NCI-H146 (cell line): Measurements from ENCODE around the gene GRK4.
"Not testable (repeated sequence)": the region's sequence is repeated elsewhere in the genome, so short reads cannot be mapped to it uniquely, and the experiment has no call there.

ENCODE experiments used
- DNase-seq: peaks from one replicate; lab custom pipeline; 2025; lab: John Stamatoyannopoulos, UW

GRK4 gene

DNA sequence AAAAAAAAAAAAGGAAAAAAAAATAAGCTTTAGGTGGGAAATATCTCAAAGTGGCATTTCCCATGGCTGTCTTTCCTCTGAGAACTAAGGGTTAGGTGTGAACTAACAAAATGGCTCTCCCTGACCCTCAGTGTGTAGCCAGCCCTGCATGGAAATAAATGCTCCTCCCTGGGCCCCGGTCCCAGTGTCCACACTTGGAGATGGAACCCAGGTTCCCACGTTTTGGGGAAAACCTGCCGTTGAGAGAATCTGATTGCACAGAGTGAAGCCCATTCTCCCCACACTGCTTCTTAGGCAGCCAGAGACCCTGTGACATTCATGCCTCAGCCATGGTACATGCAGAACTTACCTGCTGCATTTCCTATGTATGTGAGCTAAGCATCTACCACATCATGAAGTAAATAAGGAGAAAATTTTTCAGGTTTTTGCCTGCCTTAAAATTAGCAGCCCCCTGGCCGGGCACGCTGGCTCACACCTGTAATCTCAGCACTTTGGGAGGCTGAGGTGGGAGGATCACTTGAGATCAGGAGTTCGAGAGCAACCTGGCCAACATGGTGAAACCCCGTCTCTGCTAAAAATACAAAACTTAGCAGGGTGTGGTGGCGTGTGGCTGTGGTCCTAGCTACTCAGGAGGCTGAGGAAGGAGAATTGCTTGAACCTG is 76.5 kb downstream of the GRK4 start:
- no peak for DNase-seq

DNA sequence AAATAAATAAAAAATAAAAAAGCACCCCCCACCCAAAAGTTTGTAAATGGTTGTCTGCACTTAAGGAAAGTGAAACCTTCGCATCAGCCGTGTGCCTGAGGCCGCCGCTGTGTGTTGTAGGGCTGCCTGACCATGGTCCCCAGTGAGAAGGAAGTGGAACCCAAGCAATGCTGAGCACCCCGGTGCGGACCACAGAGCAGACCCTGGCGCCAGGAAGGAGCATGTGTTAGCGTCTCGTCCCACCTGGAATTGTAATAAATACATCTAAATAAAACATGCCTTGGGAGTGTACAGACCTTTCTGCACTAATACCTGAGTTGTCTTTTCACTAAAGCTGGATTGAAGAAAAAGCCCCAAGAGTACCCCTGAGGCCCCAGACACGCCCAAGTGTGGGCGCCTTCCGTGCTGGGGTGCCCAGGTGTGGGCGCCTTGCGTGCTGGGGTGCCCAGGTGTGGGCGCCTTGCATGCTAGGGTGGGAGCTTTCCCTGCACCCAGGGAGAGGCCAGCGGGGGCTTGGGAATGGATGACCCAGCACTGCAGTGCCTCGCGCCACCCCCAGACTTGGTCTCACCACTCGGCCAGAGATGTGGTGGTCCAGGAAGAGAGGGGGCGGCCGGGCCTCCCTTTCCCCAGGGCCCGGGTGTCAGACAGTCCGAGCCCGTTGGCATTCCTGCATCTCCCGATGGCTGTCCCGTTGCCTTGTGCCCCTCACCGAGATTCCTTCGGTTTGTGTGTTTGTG is 77.3 kb downstream of the GRK4 start:
- DNase-seq, result no peak

DNA sequence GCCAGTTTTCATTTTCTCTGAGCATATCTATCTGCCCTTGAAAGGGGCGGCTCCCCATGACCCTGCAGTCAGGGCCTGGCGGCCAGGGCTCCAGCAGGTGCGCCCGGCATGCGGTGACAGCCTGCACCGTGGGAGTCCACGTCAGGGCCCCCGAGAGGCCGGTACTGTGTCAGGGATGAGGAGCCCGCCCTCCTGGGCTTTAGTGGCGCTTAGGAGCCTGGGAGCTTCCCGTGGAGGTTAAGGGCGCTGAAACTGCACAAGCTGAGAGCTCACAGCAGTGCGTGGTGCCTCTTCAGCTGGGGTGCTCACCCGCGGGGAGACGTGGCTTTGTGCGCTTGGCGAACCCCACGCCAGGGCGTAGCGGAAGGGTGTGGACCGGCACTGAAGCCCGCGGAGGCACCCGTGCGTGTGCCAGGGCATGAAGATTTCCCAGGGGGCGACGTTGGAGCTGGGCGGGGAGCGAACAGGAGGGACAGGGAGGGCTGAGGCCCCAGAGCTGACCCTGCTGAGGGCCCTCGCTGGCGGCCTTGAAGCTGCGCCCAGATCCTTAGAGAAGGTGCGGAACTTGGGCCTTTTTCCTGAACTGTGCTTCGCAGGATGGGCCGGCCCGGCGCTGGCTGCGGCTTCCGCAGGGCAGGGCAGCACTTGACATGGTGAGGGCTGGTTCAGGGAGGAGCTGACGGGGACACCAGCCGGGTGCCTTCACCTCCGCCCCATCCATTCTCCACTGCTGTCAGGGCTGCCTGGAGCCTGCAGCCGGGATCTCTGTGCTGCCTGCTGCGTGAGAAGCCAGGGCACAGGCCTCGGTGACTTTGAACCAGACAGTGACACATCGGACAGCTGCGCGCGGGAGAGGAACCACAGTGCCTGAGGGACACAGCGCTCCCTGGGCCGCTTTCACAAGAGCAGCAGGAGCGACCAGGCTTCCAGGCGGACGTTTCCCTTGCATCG is 78.1 kb downstream of the GRK4 start:
- peak; percentile 69 for DNase-seq

DNA sequence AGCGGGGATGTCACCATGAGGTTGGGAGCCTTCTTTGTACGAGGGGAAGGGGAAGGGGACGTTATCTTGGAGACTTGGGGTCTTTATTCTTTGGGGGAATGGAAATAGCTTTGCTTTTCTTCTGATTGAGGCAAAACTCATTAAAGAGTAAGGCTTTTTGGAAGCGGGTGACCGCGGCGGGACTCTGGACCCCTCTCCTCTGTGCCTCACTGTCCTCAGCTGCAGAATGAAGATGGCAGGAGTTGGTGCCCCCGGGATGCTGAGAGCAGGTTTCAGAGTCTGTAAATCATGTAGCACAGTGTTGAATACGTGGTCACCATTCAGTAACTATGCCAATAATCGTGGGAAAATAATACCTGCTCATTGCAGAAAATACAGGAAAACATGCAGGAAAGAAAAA is 78.9 kb downstream of the GRK4 start:
- DNase-seq, result no peak

DNA sequence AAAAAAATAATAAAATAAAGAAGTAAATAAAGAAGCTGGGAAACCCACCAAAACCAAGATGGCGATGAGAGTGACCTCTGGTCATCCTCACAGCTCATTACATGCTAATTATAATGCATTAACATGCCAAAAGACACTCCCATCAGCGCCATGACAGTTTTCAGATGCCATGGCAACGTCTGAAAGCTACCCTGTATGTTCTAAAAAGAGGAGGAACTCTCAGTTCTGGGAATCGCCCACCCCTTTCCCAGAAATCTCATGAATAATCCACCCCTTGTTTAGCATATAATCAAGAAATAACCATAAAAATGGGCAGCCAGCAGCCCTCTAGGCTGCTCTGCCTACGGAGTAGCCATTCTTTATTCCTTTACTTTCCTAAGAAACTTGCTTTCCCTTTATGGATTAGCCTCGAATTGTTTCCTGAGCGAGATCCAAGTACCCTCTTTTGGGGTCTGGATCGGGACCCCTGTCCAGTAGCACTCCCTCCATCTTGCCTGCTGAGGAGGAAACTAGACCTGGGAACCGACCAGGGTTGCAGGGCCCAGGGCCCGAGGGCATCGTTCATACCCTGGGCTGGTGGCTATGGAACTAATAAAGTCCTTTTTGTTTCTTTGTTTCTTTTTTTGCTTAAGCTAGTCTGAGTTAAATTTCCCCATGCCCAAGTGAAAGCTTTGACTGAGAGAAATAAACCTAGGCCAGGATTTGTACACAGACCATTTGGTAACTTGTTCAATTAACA is 80.1 kb downstream of the GRK4 start:
- no peak for DNase-seq

DNA sequence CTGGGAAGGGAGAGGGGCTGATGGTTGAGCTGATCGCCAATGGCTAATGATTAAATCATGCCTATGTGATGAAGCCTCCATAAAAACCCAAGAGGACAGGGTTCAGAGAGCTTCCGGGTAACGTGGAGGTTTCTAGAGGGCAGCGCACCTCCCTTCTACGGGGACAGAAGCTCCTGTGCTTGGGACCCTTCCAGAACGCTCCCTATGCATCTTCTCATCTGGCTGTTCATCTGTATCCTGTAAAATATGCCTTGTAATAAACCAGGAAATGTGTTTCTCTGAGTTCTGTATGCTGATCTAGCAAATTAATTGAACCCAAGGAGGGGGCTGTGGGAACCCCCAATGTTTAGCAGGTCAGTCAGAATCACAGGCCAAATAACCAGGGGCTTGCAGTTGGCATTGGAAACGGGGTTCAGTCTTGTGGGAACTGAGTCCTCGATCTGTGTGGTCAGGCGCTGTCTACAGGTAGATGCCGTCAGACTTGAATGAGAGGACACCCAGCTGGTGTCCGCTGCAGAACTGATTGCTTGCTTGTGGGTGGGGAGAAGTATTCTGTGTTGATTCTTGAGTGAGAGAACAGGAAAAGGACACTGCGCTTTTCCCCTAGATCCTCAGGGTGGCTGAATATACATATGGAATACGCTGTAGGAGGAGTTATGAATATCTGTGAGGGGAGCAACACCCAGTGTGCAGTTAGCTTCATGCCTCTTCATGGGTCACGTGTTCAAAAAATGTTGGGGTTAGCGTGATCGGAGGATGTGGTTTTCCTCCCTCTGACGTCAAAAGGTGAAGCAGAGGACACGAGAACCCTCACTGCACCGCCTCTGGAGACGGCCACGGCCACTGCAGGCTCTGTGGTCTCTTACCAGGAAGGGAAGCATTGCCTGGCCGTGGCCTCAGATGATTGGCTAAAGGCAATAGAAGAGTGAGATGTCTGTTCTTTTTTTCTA is 81.8 kb downstream of the GRK4 start:
- no peak for DNase-seq

DNA sequence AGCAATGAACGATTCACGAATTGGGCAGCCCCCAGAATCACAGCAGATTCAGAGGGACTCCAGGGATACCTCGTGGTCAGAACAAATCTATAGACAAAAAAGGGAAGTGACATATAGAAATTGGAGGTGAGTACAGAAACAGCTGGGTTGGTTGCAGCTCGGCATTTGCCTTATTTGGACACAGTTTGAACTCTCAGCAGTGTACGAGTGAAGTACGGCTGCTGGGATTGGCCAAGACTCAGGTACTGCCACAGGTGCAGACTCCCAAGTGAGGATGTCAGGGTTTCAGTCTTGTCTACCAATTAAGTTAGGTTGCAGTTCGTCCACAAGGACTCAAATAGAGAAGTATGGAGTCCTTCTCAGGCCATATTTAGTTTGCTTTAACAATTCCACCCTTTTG is 82.8 kb downstream of the GRK4 start:
- no peak for DNase-seq

DNA sequence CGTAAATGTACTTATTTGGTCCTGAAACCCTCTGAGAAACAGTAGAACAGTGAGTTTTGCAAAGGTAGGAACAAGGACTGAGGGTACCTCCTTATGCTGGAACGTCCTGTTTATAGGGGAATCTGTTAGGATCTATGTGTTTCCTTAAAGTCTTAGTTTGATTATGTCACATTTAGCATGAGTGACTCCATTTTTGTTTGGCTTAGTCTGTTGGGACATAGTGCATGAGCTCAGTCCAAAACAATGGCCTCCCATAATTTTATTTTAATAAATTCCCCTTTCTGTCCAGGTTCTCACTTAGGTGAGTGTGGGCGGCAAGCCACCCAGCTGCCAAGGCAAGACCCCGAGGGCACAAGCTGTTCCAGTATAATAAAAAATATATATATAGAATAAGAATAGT is 83.3 kb downstream of the GRK4 start:
- no peak for DNase-seq

DNA sequence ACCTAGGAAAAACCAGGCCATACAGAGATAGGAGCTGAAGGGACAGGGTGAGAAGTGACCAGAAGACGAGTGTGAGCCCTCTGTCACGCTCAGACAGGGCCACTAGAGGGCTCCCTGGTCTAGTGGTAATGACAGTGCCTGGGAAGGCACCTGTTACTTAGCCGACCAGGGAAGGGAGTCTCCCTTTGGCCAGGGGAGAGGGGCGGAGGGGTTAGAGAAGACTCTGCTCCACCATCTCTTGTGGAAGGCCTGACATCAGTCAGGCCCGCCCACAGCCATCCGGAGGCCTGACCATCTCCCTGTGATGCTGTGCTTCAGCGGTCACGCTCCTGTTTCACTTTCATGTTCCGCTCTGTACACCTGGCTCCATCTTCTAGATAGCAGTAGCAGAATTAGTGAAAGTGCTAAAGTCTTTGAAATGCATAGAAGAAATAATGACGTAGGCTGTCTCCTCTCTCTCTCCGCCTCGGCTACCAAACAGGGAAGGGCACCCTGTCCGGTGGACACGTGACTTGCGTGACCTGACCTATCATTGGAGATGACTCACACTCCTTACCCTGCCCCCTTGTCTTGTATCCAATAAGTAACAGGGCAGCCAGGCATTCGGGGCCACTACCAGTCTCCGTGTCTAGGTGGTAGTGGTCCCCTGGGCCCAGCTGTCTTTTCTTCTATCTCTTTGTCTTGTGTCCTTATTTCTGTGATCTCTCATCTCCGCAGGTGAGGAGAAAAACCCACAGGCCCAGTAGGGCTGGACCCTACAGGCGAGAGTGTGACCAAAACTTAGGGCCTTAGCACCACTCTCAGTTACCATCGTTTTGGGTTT is 84.3 kb downstream of the GRK4 start:
- peak; percentile 95 for DNase-seq

DNA sequence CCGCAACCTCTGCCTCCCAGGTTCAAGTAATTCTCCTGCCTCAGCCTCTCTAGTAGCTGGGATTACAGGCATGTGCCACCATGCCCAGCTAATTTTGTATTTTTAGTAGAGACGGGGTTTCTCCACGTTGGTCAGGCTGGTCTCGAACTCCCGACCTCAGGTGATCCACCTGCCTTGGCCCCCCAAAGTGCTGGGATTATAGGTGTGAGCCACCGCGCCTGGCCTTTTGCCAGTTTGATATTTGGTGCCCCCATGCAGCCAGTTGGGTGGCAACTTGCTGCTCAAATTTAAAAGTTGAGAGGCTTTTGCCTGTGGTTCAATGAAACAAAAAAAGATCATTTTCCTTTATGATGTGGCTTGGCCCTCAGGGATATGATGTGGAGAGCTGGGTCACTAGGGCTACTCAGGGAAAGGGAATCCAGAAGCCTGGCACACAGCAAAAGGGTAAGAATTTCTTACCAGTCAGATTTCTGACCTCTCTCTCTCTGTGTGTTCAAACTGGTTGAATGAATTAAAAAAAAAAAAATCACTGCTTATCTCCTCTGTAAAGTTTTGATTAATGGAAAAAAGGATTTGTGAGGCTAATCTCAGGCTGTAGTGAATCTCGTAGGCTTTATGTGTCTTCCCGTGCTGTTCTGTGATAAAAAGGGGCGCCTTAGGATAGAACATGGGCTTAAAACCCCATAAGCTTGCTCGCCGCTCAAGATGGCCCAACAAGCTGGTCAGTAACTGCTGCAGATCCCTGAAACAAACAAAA is 87.9 kb downstream of the GRK4 start:
- not testable (repeated sequence) for DNase-seq

DNA sequence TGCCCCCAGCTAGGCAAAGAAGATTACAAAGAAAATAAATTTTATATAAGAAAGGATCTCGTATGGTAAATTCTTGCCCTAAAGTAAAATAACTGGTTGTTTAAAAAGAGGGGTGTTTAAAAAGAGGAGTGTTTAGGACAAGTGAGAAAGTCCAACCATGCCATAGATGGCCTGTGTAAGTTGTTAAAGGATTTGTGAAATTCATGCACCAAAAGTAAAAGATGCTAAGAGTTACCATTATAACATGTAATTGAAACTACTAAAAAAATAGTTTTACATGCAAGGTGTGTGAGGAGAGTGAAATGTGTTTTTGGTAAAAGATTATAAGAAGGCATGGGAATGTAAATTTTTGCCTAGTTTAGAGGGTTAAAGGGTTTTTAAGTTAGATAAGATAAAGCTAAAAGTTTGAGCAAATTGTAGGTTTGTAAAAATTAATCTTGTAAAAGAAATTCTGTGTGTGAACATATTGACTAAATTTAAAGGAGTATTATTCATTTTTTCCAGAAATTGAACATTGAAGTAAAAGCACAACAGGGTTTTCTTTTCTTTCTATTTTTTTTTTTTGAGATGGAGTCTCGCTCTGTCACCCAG is 90.9 kb downstream of the GRK4 start:
- DNase-seq, result no peak

DNA sequence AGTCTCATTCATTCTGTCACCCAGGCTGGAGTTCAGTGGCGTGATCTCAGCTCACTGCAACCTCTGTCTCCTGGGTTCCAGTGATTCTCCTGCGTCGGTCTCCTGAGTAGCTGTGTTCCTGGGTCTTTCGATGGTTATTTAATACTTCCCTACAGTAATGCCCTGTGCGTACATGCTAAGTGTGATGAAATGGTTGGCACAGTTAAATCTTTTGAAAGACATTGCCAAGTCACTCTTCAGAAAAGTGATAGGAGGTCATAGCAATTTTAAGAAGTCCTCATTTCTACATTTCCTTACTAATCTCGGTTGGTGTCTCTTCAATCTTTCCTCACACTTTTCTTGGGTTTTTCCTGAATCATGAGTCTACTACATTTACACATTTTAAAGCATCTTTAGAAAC is 96.6 kb downstream of the GRK4 start:
- no peak for DNase-seq

DNA sequence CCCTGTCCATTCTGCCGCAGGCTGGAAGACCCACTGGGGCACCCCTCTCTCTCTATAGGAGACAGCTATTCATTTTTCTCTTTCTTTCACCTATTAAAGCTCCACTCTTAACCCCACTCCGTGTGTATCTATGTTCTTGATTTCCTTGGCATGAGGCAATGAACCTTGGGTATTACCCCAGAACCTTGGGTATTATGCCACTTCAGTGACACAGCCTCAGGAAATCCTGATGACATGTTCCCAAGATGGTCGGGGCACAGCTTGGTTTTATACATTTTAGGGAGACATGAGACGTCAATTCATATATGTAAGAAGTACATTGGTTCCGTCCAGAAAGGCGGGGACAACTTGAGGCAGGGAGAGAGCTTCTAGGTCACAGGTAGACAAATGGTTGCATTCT is 97.6 kb downstream of the GRK4 start:
- no peak for DNase-seq

DNA sequence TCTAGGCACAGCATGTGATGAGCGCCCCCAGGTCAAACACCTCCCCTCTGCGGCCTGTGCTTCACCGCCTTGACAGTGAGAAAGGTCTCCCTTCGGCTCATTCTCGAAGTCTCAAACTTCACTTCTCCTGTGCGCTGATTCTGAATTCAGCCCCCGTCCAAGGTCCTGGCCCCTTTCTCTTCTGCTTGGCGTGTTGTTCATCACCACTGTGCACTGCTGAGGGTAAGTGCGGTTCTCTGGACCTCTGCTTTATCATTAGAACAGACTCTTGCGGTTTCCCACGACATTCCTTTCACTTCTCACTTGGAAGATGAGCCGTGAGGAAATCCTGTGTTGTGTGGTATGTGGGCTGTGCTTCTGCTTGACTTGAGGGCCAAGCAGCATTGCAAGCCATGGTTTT is 99.1 kb downstream of the GRK4 start:
- DNase-seq, result no peak

DNA sequence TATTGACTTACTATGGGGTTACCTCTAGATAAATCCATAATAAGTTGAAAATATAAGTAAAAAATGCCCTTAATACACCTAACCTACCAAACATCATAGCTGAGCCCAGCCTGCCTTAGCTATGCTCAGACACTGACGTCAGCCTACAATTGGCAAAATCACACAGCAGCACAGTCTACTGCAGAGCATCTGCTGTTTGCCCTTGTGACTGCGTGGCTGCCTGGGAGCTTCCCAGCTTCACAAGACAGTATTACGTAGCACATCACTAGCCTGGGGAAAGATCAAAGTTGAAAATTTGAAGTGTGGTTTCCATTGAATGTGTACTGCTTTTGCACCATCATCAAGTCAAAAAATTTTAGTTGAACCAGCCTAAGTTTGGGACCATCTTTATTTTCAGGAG is 102.2 kb downstream of the GRK4 start:
- DNase-seq, result no peak

DNA sequence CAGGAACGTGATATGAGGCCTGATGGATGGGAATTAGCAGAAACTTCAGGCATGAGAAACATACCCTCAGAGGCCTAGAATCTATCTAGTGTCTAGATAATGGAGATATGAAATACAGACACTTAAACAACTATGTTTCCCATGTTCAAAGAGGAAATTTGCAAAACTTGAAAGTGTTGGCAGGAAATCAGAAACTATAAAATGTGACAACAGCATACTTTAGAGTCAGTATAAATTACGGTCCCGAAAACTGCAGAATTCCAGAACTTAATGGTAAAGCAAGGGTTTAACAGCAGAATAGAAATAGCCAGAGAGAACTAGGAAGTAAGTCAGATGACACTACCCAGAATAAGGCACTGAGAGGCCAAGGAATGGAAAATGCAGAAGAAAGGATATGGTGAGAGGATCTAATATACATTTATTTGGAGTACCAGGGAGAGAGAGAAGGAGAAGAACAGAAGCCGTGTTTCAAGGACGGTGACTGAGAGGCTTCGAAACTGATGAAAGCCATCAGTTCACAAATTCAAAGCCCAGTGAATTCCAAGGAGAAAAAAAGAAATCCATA is 103.5 kb downstream of the GRK4 start:
- no peak for DNase-seq

DNA sequence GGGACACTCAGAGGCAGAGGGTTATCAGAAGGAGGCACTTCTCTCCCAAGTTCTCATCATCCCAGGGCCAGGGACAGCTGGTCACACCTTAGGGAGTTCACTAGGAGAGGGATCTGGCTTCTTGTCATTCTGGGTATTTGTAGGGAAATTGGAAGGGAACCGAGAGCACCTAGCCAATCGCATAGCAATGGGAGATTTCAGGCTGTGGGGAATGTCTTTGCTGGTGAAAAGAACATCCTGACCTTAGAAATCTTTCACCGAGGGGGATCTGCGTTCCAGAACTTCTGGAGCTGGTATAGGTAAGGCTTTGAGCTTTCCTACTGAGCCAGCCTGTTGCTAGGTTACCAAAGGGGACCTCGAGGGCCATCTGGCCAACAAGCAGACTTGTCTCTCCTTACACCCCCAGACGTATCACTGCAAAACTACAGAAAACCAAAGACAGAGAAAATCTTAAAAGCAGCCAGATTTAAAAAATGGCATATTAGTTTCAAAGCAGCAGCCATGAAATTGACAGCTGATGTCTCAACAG is 104.2 kb downstream of the GRK4 start:
- no peak for DNase-seq

DNA sequence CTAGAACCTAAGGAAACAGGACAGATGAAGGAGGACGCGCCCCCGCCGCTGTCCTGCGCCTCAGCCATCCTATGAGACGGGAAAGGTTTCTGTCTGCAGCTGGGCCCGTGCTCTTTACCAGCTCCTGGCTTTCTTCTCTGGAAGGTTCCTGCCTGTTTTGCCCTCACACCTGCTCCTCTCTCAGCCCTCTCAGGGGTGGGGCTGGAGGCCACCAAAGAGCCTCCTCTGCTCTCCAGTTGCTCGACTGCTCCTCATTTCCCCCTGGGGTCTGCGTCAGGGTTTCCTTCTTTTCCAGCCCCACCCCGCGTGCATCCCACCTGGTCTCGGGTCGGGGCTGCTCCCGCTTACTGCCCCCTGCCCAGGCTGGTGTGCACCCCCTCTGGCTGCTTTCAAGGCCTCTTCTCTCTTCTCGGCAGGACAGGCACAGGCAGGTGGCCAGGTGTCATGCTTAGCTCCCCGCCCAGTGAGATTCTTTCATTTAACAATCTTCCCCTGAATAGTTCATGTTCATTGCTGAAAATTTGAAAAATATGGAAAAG is 106.4 kb downstream of the GRK4 start:
- no peak for DNase-seq
